ENCODE data around the gene NOS2.

DNA sequence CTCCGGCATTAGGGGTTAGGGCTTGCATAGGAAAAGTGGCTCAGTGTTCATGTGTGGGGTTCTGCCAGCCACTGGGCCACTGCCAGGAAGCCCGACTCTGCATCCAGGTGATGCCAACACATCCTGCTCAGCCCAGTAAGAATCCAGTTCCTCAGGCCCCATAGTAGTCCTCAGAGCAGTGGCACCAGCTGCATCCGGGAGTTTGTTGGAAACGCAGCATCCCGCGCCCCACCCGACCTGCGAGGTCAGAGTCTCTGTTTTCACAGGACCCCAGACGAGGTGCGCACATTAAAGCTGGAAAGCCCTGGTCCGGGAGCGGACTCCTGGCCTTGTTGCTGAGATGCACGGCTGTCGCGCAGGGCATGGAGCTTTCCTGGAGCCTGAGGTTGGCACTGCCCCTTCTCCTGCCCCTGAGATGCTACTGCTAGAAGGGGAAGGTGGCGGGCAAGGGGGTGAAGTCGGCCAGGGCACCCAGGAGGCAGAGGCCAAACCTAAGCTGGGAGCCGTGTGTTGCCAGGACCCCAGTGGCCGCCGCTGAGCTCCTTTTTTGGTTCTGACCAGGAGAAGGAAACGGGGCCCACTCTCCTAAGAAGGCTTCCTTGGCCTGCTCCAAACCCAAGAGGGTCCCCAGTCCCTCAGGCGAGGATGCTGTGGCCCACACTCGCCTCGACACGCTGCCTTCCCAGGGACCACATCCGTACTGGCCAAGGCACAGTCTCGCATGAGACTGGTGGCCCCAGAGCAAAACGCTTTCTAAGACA, 44.4 kb downstream of the NOS2 start:
- no peak for TF ChIP-seq POLR2A (IDR thresholded peaks at IDR 0.05; ENCODE audit: low read depth)
- TF ChIP-seq, protein P1, sequence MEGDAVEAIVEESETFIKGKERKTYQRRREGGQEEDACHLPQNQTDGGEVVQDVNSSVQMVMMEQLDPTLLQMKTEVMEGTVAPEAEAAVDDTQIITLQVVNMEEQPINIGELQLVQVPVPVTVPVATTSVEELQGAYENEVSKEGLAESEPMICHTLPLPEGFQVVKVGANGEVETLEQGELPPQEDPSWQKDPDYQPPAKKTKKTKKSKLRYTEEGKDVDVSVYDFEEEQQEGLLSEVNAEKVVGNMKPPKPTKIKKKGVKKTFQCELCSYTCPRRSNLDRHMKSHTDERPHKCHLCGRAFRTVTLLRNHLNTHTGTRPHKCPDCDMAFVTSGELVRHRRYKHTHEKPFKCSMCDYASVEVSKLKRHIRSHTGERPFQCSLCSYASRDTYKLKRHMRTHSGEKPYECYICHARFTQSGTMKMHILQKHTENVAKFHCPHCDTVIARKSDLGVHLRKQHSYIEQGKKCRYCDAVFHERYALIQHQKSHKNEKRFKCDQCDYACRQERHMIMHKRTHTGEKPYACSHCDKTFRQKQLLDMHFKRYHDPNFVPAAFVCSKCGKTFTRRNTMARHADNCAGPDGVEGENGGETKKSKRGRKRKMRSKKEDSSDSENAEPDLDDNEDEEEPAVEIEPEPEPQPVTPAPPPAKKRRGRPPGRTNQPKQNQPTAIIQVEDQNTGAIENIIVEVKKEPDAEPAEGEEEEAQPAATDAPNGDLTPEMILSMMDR (IDR thresholded peaks at IDR 0.05) = no peak

All from esophagus muscularis mucosa (tissue), 3 donors.